T-helper 1 cell (primary cell): ENCODE results near the gene HSD17B14.
"Not testable (repeated sequence)": the region's sequence is repeated elsewhere in the genome, so short reads cannot be mapped to it uniquely, and the experiment has no call there.

Source experiments
- DNase-seq, 5 donors: peaks; one replicate each; pipeline ENCODE4 v3.0.0-alpha.2; 2012 to 2020

Gene HSD17B14

DNA sequence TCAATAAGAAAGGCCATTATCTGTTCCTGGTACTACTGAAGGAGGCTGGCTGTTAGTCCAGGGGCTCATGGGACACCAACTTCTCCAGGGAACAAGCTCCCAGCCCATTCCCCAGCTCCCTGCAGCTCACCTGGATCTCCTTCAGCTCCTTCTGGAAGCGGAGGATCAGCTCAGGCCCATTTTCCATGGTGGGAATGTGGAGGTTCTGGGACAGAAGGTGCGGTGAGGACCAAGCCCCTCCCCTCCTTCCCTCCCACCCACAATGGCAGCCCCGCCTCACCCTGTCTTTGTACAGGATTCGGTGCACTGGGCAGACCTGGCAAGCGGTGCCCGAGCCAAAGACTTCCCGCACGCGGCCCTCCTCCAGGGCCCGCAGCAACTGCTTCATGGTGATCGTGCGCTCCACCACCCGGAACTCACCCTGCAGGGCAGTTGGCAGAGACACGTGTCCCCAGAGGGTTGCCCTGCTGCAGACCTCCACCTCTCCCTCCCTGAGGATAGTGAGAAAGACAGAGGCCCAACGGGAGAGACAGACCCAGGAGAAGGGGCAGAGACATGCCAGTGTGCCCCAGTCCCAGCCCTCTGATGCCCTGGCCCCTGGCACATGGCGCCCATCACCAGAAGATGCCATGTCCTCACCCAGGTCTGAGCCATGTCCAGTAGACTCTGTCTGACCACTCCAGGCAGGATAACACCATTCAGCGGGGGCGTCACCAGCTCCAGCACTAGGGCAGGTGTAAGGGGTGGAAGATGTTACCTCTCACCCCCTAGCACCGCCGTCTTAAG lies 39.8 kb downstream of the HSD17B14 start:
- no peak for DNase-seq

DNA sequence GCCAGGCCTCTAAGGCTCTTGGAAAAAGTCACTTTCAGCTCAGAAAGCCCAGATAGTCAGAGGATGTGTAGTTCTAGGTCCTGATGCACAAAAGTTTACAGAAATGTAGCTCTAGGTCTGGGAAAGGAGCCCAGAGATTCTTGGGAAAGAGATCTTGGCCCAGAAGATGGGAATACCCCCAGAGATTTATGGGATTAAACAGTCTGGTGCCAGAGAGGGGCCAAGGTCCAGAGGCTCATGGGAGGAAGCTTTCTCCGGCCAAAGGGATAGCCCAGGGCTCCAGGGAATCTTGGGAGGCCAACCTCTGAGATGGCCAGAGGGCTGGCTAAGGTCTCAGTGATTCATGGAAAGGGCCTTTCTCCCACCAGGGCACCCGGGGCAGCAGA lies 40.6 kb downstream of the HSD17B14 start:
- no peak for DNase-seq

DNA sequence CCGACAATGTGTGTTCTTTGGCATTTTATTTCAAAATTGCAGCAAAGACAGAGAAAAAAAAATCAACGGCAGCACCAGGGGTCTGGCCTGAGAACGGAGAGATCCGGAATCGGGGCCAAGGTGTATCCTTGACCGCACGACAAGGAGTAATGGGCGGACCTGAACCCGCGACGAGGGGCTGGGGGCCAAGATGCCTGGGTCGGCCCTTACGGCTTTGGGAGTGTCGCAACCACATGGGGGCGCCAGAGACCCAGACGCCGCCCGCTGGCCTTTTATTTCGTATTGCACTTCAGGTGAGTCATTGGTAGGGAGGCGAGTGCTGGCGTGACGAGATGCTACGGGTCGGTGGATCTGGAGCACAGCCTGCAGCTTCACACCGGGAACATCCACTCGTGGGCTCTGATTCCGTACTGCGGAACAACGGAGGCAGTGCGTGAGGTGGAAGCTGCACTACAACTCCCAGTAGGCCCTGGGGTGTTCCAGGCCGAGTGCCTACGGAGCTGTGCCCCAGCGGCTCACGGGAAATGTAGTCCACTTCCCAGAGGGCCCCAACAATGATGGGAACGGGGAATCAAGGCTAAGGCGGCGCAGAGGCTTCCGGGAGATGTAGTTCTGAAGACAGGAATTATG lies 41.1 kb downstream of the HSD17B14 start:
- DNase-seq = peak; percentile 65 to 89 (median 78)

DNA sequence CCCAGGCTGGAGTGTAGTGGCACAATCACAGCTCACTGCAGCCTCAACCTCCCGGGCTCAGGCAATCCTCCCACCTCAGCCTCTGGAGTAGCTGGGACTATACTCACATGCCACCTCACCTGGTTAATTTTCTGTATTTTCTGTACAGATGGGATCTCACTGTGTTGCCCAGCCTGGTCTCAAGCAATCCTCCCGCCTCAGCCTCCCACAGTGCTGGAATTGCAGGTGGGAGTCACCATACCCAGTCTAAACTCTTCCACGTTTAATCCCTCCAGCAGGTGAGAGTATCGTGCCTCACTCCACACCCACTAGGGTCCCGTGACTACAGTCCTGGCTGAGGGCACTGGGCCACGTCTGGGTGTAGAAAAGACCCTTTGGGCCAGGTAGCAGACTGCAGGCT lies 42.0 kb downstream of the HSD17B14 start:
- DNase-seq = no peak

DNA sequence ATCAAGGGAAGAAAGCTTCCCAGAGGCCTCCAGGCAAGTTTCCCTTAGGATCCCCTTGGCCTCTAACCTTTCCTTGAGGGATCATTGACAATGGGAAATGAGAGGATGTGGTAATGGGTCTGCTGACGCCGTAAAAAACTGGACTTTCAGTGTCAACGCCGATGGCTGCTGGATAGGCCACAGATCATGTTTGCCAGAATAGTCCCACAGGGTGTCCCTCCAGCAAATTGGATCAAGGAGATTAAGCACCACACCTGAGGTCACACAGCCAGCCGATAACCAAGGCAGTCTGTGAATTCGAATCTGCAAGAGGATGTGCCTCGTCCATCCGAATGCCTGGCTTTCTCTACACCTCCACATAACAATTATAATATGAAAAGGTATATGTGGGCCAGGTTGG lies 43.0 kb downstream of the HSD17B14 start:
- no peak for DNase-seq

DNA sequence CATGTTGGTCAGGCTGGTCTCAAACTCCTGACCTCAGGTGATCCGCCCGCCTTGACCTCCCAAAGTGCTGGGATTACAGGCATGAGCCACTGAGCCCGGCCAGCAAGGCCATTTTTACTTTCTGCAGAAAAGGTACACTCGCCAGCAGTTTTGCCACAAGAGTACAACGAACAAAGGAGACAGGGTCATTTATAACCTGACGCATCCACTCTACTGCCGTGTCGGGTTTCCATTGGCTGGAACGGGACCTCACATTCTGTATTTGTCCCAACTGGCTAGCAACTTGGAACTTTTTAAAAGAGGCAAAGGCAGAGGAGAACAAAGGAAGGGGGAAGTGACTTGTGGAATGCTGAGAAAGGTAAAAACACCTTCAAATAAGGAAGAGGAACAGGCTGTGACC lies 49.0 kb downstream of the HSD17B14 start:
- DNase-seq = not testable (repeated sequence)

DNA sequence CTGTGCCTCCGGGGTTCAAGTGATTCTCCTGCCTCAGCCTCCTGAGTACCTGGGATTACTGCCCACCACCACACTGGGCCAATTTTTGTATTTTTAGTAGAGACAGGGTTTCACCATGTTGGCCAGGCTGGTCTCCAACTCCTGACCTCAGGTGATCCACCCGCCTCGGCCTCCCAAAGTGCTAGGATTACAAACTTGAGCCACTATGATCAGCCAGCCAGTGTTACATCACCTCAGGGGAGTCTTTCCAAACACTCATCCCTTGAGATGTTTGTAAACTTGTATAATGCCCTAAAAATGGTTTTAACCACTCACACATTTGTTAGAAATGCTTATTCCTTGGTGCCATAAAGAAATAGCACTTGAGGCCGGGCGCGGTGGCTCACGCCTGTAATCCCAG lies 49.9 kb downstream of the HSD17B14 start:
- DNase-seq = not testable (repeated sequence)

DNA sequence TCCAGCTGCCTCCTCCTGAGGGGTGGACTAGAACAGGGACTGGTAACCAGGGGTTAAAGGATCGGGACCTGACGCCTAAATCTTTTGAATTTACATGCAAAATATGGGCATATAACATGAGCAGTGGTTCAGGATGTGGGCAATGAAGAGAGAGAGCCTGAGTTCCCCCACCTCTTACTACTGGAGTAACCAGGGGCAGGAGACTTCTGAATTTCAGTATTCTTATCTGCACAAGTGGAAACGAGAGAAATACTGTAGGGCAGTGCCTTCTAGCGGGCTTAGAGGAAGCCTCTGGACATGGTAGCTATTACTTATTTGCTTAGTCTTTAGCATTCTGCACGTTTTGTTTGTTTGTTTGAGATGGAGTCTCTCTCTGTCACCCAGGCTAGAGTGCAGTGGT lies 51.8 kb downstream of the HSD17B14 start:
- no peak for DNase-seq

DNA sequence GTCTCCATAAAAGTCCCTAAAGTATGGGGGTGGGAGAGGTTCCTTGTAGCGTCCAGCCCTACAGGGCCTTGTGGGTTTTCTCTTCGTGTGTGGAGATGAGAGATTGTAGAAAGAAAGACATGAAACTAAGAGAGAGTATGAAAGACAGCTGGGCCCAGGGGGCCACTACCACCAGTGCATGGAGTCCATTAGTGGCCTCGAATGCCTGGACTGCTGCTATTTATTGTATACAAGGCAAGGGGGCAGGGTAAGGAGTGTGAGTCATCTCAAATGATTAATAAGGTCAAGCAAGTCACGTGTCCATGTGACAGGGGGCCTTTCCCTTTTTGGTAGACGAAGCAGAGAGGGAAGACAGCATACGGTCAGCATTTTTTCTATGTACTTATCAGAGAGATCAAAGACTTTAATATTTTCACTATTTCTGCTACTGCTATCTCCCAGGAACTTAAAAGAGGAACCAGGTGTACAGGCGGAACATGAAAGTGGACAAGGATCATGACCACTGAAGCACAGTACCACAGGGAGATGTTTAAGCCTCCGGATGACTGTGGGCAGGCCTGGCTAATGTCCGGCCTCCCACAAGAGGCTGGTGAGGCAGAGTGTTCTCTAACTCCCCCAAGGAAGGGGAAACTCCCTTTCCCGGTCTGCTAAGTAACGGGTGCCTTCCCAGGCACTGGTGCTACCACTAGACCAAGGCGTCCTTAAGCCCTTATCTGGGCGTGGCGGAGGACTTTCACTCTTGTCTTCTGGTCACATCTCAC lies 55.5 kb downstream of the HSD17B14 start:
- DNase-seq = no peak

DNA sequence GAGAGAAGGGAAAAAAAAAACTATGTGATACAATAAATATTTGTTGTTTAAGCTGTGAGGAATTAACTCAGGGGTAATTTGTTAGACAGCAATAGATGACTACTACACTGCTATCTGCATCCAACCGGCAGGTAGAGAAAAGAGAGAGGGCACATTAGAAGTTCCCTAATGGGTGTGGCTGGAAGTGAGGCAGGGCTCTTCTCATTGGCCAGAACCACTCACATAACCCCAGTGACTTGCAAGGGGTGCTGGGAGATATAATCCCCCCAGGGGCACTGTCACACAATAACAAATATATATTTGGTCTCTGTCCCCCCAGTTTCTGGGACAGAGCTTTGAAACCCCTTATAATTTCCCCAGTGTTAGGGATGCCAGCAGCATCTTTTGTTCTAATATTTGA lies 56.7 kb downstream of the HSD17B14 start:
- DNase-seq = no peak

DNA sequence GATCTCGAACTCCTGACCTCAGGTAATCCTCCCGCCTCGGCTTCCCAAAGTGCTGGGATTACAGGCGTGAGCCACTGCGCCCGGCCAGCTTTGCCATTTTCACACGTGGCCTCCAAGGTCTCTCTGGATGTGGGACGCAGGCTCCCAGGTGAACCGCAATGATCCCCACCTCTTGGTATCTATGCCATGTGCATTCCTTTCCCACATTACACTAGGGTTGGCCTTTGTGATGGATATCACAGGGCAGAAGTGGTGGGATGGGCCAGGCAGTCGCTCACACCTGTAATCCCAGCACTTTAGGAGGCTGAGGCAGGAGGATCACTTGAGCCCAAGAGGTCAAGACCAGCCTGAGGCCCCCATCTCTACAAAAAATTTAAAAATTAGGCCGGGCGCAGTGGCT lies 58.6 kb downstream of the HSD17B14 start:
- DNase-seq = no peak

DNA sequence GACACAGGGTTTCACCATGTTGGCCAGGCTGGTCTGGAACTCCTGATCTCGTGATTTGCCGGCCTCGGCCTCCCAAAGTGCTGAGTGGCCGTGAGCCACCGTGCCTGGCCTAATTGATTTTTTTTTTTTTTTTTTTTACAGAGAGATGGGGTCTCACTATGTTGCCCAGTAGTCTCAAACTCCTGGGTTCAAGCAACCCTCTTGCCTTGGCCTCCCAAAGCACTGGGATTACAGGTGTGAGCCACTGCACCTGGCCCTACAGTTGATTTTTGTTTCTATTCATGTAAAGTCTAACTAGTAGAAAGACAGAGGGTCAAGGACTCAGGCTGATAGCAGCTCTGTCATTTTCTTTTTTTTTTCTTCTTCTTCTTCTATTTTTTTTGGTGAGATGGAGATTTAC lies 59.2 kb downstream of the HSD17B14 start:
- no peak for DNase-seq

DNA sequence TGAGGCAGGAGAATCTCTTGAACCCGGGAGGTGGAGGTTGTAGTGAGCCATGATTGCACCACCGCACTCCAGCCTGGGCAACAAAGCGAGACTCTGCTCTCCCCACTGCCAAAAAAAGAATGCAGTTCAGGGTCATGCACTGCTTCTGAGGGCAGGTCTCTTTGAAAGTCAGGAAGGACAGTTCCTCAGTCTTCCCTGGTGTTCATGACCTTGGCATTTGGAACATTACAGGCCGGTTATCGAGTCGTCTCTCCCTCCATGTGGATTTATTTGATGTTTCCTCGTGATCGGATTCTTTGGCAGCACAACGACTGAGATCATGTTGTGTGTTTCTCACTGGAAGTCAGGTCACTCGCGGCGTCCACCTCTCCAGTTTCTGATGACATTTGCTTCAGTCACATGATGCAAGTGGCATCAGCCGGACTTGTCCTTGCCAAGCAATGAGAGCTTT lies 63.8 kb downstream of the HSD17B14 start:
- no peak for DNase-seq

DNA sequence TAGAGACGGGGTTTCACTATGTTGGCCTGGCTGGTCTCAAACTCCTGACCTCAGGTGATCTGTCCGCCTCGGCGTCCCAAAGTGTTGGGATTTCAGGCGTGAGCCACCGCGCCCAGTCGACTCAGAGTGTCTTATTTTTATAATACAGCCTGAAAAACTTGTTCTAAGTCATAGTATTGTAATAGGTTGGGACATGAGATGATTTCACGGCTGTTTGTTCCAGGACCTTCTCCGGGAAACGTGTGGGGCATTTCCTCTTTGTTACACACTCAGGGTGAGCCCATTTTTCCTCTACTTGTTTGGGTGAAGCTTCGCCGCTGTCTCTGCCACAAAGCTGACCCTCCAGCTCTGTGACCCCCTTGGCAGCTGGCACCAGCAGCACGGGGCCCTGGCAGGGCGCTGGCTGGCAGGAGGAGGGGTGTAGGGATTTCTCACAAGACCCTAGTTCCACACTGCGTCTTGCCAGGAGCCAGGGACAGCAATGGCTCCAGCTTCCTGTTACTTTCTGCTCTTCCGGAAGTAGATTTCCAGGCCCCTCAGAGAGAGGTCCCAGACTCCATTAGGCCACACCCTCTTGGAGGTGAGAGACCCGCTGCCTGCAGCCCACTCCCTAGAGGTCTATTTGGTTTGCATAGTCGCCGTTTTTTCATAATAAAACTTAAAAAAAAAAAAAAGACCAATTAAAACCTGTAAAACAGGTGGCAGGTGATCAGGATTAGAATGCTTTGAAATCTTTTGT lies 65.4 kb downstream of the HSD17B14 start:
- DNase-seq = no peak

DNA sequence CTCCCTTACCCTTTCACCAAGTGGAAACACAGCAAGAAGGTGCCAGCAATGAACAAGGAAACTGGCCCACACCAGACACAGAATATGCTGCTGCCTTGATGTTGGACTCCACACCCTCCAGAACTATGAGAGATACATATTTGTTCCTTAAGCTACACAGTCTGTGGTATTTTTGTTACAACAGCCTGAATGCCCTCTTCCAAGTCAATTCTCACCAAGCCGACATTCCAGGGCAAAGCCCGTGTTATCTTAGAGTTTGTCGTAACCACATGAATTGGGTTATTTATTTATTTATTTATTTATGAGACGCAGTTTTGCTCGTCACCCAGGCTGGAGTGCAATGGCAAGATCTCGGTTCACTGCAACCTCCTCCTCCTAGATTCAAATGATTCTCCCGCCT lies 66.0 kb downstream of the HSD17B14 start:
- no peak for DNase-seq

DNA sequence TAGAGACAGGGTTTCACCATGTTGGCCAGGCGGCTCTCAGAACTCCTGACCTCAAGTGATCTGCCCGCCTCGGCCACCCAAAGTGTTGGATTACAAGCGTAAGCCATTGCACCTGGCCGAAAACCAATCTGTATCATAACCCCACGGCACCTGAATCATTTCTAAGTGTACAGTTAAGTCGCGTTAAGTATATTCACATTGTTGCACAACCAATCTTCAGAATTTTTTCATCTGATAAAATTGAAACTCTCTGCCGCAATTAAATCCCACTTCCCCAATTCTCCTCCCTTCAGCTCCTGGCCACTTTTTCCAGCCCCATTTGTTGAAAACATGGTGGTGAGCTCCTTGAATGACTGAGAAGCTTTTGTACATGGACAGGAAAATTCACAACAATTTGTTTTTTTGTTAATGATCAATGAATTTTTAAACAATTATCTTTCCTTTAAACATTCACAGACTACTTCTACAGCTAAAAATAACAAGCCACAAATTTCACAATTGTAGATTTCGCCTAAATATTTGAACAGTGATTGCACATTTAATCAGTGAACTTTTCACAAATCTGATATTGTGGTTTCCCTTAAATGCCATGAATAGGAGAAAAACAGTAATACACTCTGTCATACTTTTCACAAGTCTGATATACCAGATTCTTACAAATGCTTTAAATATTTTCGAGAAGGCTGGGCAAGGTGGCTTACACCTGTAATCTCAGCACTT lies 67.1 kb downstream of the HSD17B14 start:
- DNase-seq = no peak

DNA sequence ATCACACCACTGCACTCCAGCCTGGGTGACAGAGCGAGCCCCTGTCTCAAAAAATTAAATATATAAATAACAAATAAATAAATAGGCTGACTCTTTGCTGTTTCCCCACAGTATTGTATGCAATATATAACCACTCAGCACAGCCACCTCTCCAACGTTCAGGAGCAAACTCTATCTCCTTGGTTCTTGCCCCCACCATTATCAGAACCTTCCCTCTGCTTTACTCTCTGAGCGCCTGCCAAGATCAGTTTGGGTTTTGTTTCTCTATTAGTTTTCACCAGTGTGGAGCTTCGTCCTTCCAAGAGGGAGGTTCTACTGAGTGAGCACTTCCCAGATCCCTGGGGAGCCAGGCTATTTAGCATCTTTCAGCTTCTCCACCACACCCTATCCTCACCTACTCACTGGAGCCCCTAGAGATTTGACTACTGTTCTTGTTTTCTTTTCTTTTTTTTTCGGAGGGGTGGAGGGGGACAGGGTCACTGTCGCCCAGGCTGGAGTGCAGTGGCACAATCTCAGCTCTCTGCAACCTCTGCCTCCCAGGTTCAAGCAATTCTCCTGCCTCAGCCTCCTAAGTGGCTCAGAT lies 68.0 kb downstream of the HSD17B14 start:
- not testable (repeated sequence) for DNase-seq

DNA sequence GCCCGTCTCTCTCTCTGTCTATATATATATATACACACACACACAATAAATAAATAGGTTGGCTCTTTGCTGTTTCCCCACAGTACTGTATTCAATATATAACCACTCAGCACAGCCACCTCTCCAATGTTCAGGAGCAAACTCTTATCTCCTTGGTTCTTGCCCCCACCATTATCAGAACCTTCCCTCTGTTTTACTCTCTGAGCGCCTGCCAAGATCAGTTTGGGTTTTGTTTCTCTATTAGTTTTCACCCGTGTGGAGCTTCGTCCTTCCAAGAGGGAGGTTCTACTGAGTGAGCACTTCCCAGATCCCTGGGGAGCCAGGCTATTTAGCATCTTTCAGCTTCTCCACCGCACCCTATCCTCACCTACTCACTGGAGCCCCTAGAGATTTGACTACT lies 70.5 kb downstream of the HSD17B14 start:
- not testable (repeated sequence) for DNase-seq
